NOMO-1 treated with DMSO at 0.1 percent for 48 hours (cell line): Measurements from ENCODE around the gene DNTTIP2.
"Not testable (repeated sequence)": the region's sequence is repeated elsewhere in the genome, so short reads cannot be mapped to it uniquely, and the experiment has no call there.

Experiments
- DNase-seq: peaks from one replicate; lab custom pipeline; 2025; ENCODE audit not compliant: unreplicated experiment; lab: John Stamatoyannopoulos, UW

Gene DNTTIP2

GRCh38 chr1:93876244-93876643 is 2.8 kb downstream of the DNTTIP2 start:
- DNase-seq: no peak

- DNase-seq: peak; percentile 0
Measured at GRCh38 chr1:93874025-93874651, 4.9 kb downstream of the DNTTIP2 start.

- DNase-seq: no peak
Measured at GRCh38 chr1:93871366-93871765, 7.6 kb downstream of the DNTTIP2 start.

GRCh38 chr1:93869653-93870052 is 9.4 kb downstream of the DNTTIP2 start:
- no peak for DNase-seq

DNA sequence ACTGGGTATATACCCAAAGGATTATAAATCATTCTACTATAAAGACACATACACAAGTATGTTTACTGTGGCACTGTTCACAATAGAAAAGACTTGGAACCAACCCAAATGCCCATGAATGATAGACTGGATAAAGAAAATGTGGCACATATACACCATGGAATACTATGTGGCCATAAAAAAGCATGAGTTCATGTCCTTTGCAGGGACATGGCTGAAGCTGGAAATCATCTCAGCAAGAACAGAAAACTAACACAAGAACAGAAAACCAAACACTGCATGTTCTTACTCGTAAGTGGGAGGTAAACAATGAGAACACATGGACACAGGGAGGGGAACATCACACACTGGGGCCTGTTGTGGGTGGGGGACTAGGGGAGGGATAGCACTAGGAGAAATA is 10.5 kb downstream of the DNTTIP2 start:
- not testable (repeated sequence) for DNase-seq

DNA sequence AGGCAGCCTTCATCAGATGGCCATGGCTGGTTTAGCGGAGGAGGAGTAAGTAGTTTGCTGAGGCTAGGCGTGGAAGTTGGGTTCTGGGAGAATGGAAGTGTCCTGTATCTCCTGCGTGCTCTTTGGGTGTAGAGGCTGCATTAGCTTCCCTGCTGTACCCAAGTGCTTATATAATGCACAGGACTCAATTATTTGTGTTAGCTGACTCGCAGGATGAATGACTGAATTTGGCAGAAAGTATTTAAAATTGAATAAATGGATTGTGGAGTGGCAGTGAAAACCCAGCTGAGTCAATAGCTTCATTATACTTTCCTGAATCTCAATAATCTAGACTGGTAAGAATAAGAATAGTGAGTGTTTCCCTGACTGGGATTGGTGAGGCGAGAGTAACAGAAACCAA is 13.8 kb downstream of the DNTTIP2 start:
- no peak for DNase-seq

- DNase-seq: no peak
Measured at GRCh38 chr1:93864175-93864574, 14.8 kb downstream of the DNTTIP2 start.

DNA sequence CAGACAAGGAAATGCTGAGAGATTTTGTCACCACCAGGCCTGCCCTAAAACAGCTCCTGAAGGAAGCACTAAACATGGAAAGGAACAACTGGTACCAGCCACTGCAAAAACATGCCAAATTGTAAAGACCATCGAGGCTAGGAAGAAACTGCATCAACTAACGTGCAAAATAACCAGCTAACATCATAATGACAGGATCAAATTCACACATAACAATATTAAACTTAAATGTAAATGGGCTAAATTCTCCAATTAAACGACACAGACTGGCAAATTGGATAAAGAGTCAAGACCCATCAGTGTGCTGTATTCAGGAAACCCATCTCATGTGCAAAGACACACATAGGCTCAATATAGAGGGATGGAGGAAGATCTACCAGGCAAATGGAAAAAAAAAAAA is 21.4 kb downstream of the DNTTIP2 start:
- not testable (repeated sequence) for DNase-seq

GRCh38 chr1:93855983-93856382 is 23.0 kb downstream of the DNTTIP2 start:
- DNase-seq: not testable (repeated sequence)

DNA sequence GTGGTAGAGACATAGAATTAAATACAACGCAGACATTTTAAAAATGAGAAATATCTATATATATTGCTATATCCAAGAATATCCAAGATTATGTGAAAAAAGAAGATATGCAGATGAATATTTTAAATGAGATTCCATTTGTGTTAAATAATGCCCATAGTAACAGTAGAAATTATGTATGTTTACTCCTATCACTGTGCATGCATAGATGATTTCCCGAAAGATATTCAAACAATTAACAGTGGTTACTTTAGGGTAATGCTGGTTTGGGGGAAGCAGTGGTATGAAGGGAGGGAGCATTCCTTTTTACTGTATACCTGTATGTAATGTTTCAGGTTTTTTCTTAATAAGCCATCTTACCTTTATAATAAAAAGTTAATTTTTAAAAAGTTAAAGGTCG is 25.1 kb downstream of the DNTTIP2 start:
- DNase-seq: no peak

DNA sequence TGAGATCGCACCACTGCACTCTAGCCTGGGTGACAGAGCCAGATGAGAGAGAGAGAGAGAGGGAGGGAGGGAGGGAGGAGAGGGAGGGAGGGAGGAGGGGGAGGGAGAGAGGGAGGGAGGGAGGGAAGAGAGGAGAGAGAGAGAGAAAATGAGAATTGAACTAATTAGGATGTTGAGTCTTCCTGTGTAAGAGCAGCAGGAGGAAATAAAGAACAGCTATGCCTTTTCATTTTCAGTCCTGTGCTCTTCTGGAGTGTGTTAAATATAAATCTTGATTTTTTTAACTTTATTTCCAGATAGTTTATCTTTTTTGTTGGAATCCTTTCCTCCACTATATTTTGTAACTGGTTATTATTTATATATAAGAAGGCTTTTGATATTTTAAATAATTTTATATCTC is 27.1 kb downstream of the DNTTIP2 start:
- DNase-seq: no peak

- DNase-seq: no peak
Measured at GRCh38 chr1:93851327-93851712, 27.7 kb downstream of the DNTTIP2 start.

GRCh38 chr1:93850687-93851326 is 28.2 kb downstream of the DNTTIP2 start:
- DNase-seq: peak; percentile 2

DNA sequence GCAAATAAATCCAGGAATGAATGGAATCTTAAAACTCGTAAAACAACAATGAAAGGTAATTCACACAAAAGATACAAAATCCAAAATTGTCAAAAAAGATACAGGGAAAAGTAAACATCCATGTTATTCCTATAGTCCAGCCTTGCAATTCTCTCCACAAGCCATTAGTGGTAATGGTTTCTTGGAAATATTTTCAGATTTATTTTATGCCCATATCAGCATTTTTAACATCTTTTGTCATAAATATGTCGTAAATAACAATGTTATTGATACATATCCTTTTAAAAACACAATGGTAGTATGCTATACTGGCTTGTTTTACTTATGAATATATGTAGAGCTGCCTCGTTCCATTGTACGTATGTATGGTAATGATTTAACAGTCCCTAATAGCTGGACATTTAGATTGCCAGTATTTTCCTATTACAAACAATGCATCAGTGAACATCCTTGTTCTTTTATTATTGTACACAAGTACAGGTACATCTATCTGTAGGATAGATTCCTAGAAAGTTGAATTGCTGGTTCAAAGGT is 30.6 kb downstream of the DNTTIP2 start:
- DNase-seq: no peak

DNA sequence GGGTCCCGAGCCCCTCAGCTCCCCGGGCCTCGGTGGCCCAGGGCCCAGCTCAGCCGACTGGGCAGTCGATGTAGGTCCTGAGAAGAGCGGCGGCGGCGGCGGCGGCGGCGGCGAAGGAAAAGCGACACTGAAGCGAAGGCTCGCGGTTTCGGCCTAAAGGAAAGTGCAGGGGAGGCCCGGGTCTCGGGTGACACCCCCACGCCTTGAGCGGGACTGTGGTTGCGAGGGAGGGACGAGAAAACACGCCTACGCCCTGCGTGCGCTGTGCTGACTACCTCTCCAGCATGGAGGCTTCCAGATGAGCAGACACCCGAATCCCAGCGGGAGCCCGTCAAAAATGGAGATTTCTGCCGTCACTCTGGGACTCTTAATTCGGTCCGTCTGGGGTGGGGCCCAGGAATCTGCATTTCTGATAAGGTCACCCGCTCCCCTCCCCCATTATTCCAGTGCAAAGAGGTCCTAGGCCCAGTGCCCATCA is 31.2 kb downstream of the DNTTIP2 start:
- peak; percentile 58 for DNase-seq

- DNase-seq: peak; percentile 80
Measured at GRCh38 chr1:93846992-93847810, 31.8 kb downstream of the DNTTIP2 start.

DNA sequence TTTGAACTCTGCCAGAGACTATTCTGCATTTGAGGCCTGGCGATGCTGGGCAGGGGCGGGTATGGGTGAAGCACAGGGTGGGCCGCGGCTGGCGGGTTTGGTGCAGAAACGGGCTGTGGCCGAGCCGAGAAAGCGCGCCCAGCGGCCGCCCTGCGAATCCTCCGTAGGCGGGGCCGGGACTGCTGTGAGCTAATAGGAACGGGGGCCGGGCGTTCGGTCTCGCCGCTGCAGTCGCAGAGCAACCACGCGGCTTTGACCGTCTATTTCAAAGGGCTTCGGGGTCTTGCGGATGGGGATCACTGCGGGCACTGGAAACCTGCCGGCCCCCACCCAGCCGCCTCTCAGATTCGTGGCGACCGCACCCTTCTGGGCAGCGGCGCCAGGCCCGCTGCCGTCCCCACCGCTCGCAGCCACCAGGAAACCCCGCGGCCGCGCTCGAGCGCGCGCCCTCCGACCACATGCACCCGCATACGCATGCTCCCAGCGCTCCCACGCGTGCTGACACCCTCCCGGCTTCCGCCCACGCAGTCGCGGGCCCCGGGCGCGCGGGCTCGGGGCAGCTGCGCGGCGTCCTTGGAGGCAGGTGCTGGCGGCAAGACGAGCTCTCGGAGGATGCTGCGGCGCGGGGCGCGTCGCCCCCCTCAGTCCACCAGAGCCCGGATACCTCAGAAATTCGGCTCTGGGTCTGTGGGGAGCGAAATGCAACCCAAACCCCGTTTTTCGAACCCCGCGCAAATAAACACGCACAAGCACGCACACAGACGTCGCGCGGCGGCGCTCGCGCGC is 32.6 kb downstream of the DNTTIP2 start:
- DNase-seq: peak; percentile 80

DNA sequence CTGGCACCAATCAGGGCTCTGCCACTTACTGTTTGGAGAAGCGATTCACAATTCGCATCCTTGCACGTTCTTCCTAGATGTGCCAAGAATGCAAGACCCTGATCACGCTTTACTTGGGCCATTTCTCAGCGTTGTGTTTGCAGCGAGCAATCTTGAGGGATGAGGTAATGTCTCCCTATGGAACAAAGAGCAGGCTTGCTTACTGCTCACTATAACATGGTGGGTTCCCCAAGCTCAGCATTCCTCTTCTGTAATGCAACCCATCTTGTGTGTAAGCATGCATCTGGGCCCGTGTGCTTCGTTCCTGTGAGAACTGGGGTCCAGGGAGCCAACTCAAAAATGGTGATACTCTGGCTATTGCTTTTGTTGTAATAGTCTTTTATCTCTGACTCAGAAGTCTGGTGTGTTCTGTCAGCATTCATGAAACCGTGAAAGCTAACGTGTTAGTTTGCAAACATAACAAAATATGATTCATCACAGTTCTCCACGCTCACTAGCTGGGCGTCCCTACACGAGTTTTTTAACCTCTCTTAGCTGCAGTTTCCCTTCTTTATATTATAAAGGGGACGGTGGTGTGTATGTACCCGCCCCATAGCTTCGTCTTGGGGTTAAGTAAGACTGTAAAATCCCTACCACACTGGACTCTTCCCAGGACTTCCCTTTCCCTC is 33.3 kb downstream of the DNTTIP2 start:
- peak; percentile 56 for DNase-seq

GRCh38 chr1:93844262-93845045 is 34.6 kb downstream of the DNTTIP2 start:
- peak; percentile 83 for DNase-seq
